WTC11 (cell line): ENCODE data around the gene OTUD3. TPM values are rescaled to one million over a fixed set of nuclear protein-coding genes. Genes with fewer than 3 reads are reported as not detected.

Experiments
- ATAC-seq: fragments of 200-7000 bp; cut with Tn5 transposase; 2 replicates; pipeline ENCODE4 v1.10.0; 2021; ENCODE audit warnings: mild to moderate bottlenecking, moderate library complexity
- CTCF ChIA-PET: fragments of 300-600 bp; sonication (Branson Sonifier 250); formaldehyde crosslinking; loops from one replicate; lab custom pipeline; 2021; ENCODE audit warnings: antibody characterized with exemption; lab: Charles Lee
- POLR2A ChIA-PET: fragments of 350-600 bp; sonication (Branson Sonifier 250); formaldehyde crosslinking; loops from one replicate; lab custom pipeline; 2021; ENCODE audit warnings: antibody characterized with exemption; lab: Charles Lee
- DNase-seq: peaks from one replicate; pipeline ENCODE4 v3.0.0; 2021; ENCODE audit warnings: low spot score
- H3K27ac Mint-ChIP-seq: 2 replicates; pipeline ENCODE4 v1.8.0; 2021; ENCODE audit warnings: mixed read lengths
- H3K27me3 Mint-ChIP-seq: 2 replicates; pipeline ENCODE4 v1.8.0; 2021; ENCODE audit warnings: low read depth, mild to moderate bottlenecking, moderate library complexity, mixed read lengths
- H3K36me3 Mint-ChIP-seq: 2 replicates; pipeline ENCODE4 v1.8.0; 2021; ENCODE audit warnings: mixed read lengths
- H3K4me1 Mint-ChIP-seq: 2 replicates; pipeline ENCODE4 v1.8.0; 2022; ENCODE audit warnings: mixed read lengths
- H3K4me3 Mint-ChIP-seq: 2 replicates; pipeline ENCODE4 v1.8.0; 2021; ENCODE audit warnings: mild to moderate bottlenecking, moderate library complexity, mixed read lengths
- H3K9me3 Mint-ChIP-seq: 2 replicates; pipeline ENCODE4 v1.8.0; 2021; ENCODE audit warnings: mixed read lengths
- ATF2 ChIP-seq: sonication (generic); formaldehyde crosslinking; IDR thresholded peaks from 2 replicates; pipeline ENCODE4 v1.8.1; 2022; ENCODE audit warnings: low read depth, missing genetic modification reagents, borderline replicate concordance
- CBFB ChIP-seq: sonication (generic); formaldehyde crosslinking; IDR thresholded peaks from 2 replicates; pipeline ENCODE4 v1.8.1; 2022; ENCODE audit warnings: mild to moderate bottlenecking, low read depth, missing genetic modification reagents
- E2F1 ChIP-seq: sonication (generic); formaldehyde crosslinking; IDR thresholded peaks from 2 replicates; pipeline ENCODE4 v1.8.0; 2022; ENCODE audit warnings: mild to moderate bottlenecking, missing genetic modification reagents
- ELF4 ChIP-seq: sonication (generic); formaldehyde crosslinking; IDR thresholded peaks from 2 replicates; pipeline ENCODE4 v1.8.1; 2022; ENCODE audit warnings: low read depth, mild to moderate bottlenecking, moderate library complexity, missing genetic modification reagents
- EMX1 ChIP-seq: fragments of 250-450 bp; sonication (Bioruptor Pico); IDR thresholded peaks from 2 replicates; pipeline ENCODE4 v1.8.0; 2021; ENCODE audit warnings: mild to moderate bottlenecking
- ESRRA ChIP-seq: sonication (generic); formaldehyde crosslinking; IDR thresholded peaks from 2 replicates; pipeline ENCODE4 v1.8.1; 2022; ENCODE audit warnings: mild to moderate bottlenecking, missing genetic modification reagents, borderline replicate concordance
- GRHL2 ChIP-seq: fragments of 250-450 bp; sonication (Bioruptor Pico); IDR thresholded peaks from 2 replicates; pipeline ENCODE4 v1.8.0; 2022; ENCODE audit warnings: mild to moderate bottlenecking, moderate library complexity; ENCODE audit not compliant: insufficient replicate concordance, severe bottlenecking
- IRF2 ChIP-seq: sonication (generic); formaldehyde crosslinking; IDR thresholded peaks from 2 replicates; pipeline ENCODE4 v1.8.0; 2022; ENCODE audit warnings: low read depth, missing genetic modification reagents, borderline replicate concordance
- MLX ChIP-seq: sonication (generic); formaldehyde crosslinking; IDR thresholded peaks from 2 replicates; pipeline ENCODE4 v1.8.1; 2023; ENCODE audit warnings: mild to moderate bottlenecking, missing genetic modification reagents, moderate library complexity
- MXD4 ChIP-seq: fragments of 250-450 bp; sonication (Bioruptor Pico); IDR thresholded peaks from 2 replicates; pipeline ENCODE4 v1.8.0; 2021; ENCODE audit warnings: mild to moderate bottlenecking, moderate library complexity, borderline replicate concordance
- NR2C2 ChIP-seq: sonication (generic); formaldehyde crosslinking; IDR thresholded peaks from 2 replicates; pipeline ENCODE4 v1.8.0; 2022; ENCODE audit warnings: mild to moderate bottlenecking, missing genetic modification reagents
- NR3C1 ChIP-seq: sonication (generic); formaldehyde crosslinking; conservative IDR thresholded peaks from 2 replicates; pipeline ENCODE4 v1.8.1; 2023; ENCODE audit warnings: low read depth, mild to moderate bottlenecking, missing genetic modification reagents
- PREB ChIP-seq: sonication (generic); formaldehyde crosslinking; IDR thresholded peaks from 2 replicates; pipeline ENCODE4 v1.8.1; 2022; ENCODE audit warnings: mild to moderate bottlenecking, missing genetic modification reagents, moderate library complexity, borderline replicate concordance
- RELA ChIP-seq: sonication (generic); formaldehyde crosslinking; IDR thresholded peaks from 2 replicates; pipeline ENCODE4 v1.8.1; 2022; ENCODE audit warnings: missing genetic modification reagents, mild to moderate bottlenecking, borderline replicate concordance
- SP1 ChIP-seq: sonication (generic); formaldehyde crosslinking; conservative IDR thresholded peaks from 2 replicates; pipeline ENCODE4 v1.8.1; 2022; ENCODE audit warnings: missing genetic modification reagents
- STAT6 ChIP-seq: sonication (generic); formaldehyde crosslinking; conservative IDR thresholded peaks from 2 replicates; pipeline ENCODE4 v1.8.1; 2023; ENCODE audit warnings: mild to moderate bottlenecking, low read depth, missing genetic modification reagents, moderate library complexity
- TCF7 ChIP-seq: sonication (generic); formaldehyde crosslinking; IDR thresholded peaks from 2 replicates; pipeline ENCODE4 v1.8.0; 2022; ENCODE audit warnings: mild to moderate bottlenecking, low read depth, missing genetic modification reagents, moderate library complexity
- TP53 ChIP-seq: sonication (generic); formaldehyde crosslinking; IDR thresholded peaks from 2 replicates; pipeline ENCODE4 v1.8.1; 2023; ENCODE audit warnings: mild to moderate bottlenecking, missing genetic modification reagents
- ZNF281 ChIP-seq: sonication (generic); formaldehyde crosslinking; IDR thresholded peaks from 2 replicates; pipeline ENCODE4 v1.8.0; 2023; ENCODE audit warnings: mild to moderate bottlenecking, missing genetic modification reagents
- ZNF317 ChIP-seq: sonication (generic); formaldehyde crosslinking; IDR thresholded peaks from 2 replicates; pipeline ENCODE4 v1.8.1; 2023; ENCODE audit warnings: low read depth, mild to moderate bottlenecking, moderate library complexity, missing genetic modification reagents, borderline replicate concordance
- ZNF423 ChIP-seq: fragments of 250-450 bp; sonication (Bioruptor Pico); IDR thresholded peaks from 2 replicates; pipeline ENCODE4 v2.1.2; 2022; ENCODE audit warnings: mild to moderate bottlenecking, moderate library complexity
- ZNF512 ChIP-seq: sonication (generic); formaldehyde crosslinking; IDR thresholded peaks from 2 replicates; pipeline ENCODE4 v1.8.1; 2022; ENCODE audit warnings: missing genetic modification reagents, borderline replicate concordance
- ZNF671 ChIP-seq: fragments of 250-450 bp; sonication (Bioruptor Pico); IDR thresholded peaks from 2 replicates; pipeline ENCODE4 v1.8.0; 2021; ENCODE audit warnings: mild to moderate bottlenecking
- total RNA-seq: library from RNA; stranded (reverse); gene quantifications from 3 replicates; pipeline ENCODE4 v1.2.3, GENCODE V29; 2021

OTUD3 gene
- total RNA-seq, 1 experiment from 2014 or later, result 16.1 TPM

- H3K4me1 Mint-ChIP-seq, result peaks cover 22% of the 10 kb centered on the region
- no peak overlapping the region for H3K4me3 Mint-ChIP-seq
- H3K27me3 Mint-ChIP-seq, result no peaks in the 10 kb centered on the region; the same call in 1 of the 2 replicates
- no peak for ATAC-seq
- ChIA-PET POLR2A (no interaction called here), CTCF (interaction anchor here (4.5 kb wide), 1 partner anchor 107 kb away, joined by 16 read pairs; no protein-coding TSS in a partner anchor)
- H3K36me3 Mint-ChIP-seq, result no peaks in the 10 kb centered on the region
- no peak for TF ChIP-seq STAT6 (CRISPR knock-in tag)
- TF ChIP-seq ESRRA (CRISPR knock-in tag), result no peak
- TF ChIP-seq ZNF671, result no peak
- TF ChIP-seq ELF4, result no peak
- no peak for TF ChIP-seq EMX1 (CRISPR knock-in tag)
- no peak for TF ChIP-seq ATF2
- no peak for TF ChIP-seq ZNF423 (CRISPR knock-in tag)
- TF ChIP-seq RELA (CRISPR knock-in tag), result no peak
- TF ChIP-seq TCF7 (CRISPR knock-in tag), result no peak
- TF ChIP-seq MLX, result no peak
- no peak for TF ChIP-seq ZNF512
- no peak for TF ChIP-seq NR2C2 (CRISPR knock-in tag)
- no peak for TF ChIP-seq MXD4 (CRISPR knock-in tag)
- no peak for TF ChIP-seq IRF2 (CRISPR knock-in tag)
- TF ChIP-seq NR3C1, result no peak
- TF ChIP-seq GRHL2 (CRISPR knock-in tag), result no peak
- TF ChIP-seq CBFB, result no peak
- TF ChIP-seq TP53, result no peak
- peaks cover 8% of the 10 kb centered on the region for H3K9me3 Mint-ChIP-seq
- DNase-seq, result no peak
- no peak overlapping the region for H3K27ac Mint-ChIP-seq
These were observed 3.0 kb upstream of the OTUD3 start for GRCh38 chr1:19879227-19879626.

GRCh38 chr1:19879661-19880060, 2.5 kb upstream of the OTUD3 start:
- Mint-ChIP-seq H3K4me3 (no peak overlapping the region), H3K27ac (no peak overlapping the region), H3K27me3 (no peaks in the 10 kb centered on the region; the same call in 1 of the 2 replicates), H3K9me3 (peaks cover 5% of the 10 kb centered on the region; the same call in 1 of the 2 replicates), H3K4me1 (peaks cover 22% of the 10 kb centered on the region), H3K36me3 (no peaks in the 10 kb centered on the region)
- CTCF ChIA-PET, result interaction anchor here (4.5 kb wide), 1 partner anchor 108 kb away, joined by 16 read pairs; no protein-coding TSS in a partner anchor
- no peak for TF ChIP-seq ZNF281 (CRISPR knock-in tag)
- TF ChIP-seq SP1, result no peak
- TF ChIP-seq E2F1, result no peak
- TF ChIP-seq ZNF317, result no peak
- no peak for TF ChIP-seq PREB (CRISPR knock-in tag)
- DNase-seq (no peak), ATAC-seq (no peak)
- POLR2A ChIA-PET, result no interaction called here
